BE2C (cell line): ENCODE data around the gene MTHFD1.

ENCODE experiments used
- DNase-seq: peaks from one replicate; pipeline ENCODE4 v3.0.0-alpha.2; 2020
- H3K27me3 ChIP-seq: fragments of 250-450 bp; sonication (Bioruptor Pico); 2 replicates; pipeline ENCODE4 v1.5.1; 2020; ENCODE audit warnings: mild to moderate bottlenecking
- H3K36me3 ChIP-seq: fragments of 250-450 bp; sonication (Bioruptor Pico); 2 replicates; pipeline ENCODE4 v1.5.1; 2020; ENCODE audit warnings: mild to moderate bottlenecking
- H3K4me1 ChIP-seq: fragments of 250-450 bp; sonication (Bioruptor Pico); 2 replicates; pipeline ENCODE4 v1.5.1; 2020
- H3K4me3 ChIP-seq: 2 replicates; pipeline ENCODE4 v1.5.1; 2011; ENCODE audit warnings: low read depth, low read length
- H3K9me3 ChIP-seq: fragments of 250-450 bp; sonication (Bioruptor Pico); 2 replicates; pipeline ENCODE4 v1.5.1; 2020
- CTCF ChIP-seq: IDR thresholded peaks from 2 replicates; pipeline ENCODE4 v1.5.1; 2012; ENCODE audit warnings: mild to moderate bottlenecking, low read depth, low read length

The MTHFD1 gene

GRCh38 chr14:64504897-64505794, 117.0 kb downstream of the MTHFD1 start:
- Histone ChIP-seq H3K4me1 (peaks cover 10% of the 10 kb centered on the region; the same call in 1 of the 2 replicates), H3K4me3 (peak overlapping the region; percentile 90), H3K9me3 (no peaks in the 10 kb centered on the region), H3K27me3 (no peaks in the 10 kb centered on the region), H3K36me3 (no peaks in the 10 kb centered on the region)
- TF ChIP-seq CTCF = no peak
- DNase-seq = peak; percentile 89

- Histone ChIP-seq H3K9me3 (no peaks in the 10 kb centered on the region), H3K27me3 (no peaks in the 10 kb centered on the region), H3K4me3 (peak overlapping the region; percentile 31), H3K36me3 (peaks cover 2% of the 10 kb centered on the region; the same call in 1 of the 2 replicates), H3K4me1 (peaks cover 22% of the 10 kb centered on the region; the same call in 1 of the 2 replicates)
- DNase-seq = no peak
- no peak for TF ChIP-seq CTCF
These were observed 118.6 kb downstream of the MTHFD1 start for GRCh38 chr14:64506721-64507120.

- H3K27me3 ChIP-seq = no peaks in the 10 kb centered on the region
- DNase-seq = no peak
- H3K4me1 ChIP-seq = peaks cover 22% of the 10 kb centered on the region; the same call in 1 of the 2 replicates
- no peak for TF ChIP-seq CTCF
- H3K36me3 ChIP-seq = peaks cover 2% of the 10 kb centered on the region; the same call in 1 of the 2 replicates
- H3K4me3 ChIP-seq = no peak overlapping the region; the same call in 1 of the 2 replicates
- no peaks in the 10 kb centered on the region for H3K9me3 ChIP-seq
These were observed 119.4 kb downstream of the MTHFD1 start for GRCh38 chr14:64507376-64508156.

GRCh38 chr14:64508215-64508776, 120.1 kb downstream of the MTHFD1 start:
- Histone ChIP-seq H3K9me3 (no peaks in the 10 kb centered on the region), H3K4me3 (no peak overlapping the region), H3K27me3 (no peaks in the 10 kb centered on the region), H3K4me1 (peaks cover 22% of the 10 kb centered on the region; the same call in 1 of the 2 replicates), H3K36me3 (peaks cover 2% of the 10 kb centered on the region; the same call in 1 of the 2 replicates)
- no peak for TF ChIP-seq CTCF
- DNase-seq = no peak

- H3K9me3 ChIP-seq = no peaks in the 10 kb centered on the region
- no peak overlapping the region for H3K4me3 ChIP-seq
- H3K27me3 ChIP-seq = no peaks in the 10 kb centered on the region
- peaks cover 2% of the 10 kb centered on the region; the same call in 1 of the 2 replicates for H3K36me3 ChIP-seq
- no peak for DNase-seq
- no peak for TF ChIP-seq CTCF
- peaks cover 22% of the 10 kb centered on the region; the same call in 1 of the 2 replicates for H3K4me1 ChIP-seq
These were observed 120.9 kb downstream of the MTHFD1 start for GRCh38 chr14:64509036-64509435.
